Stimulated activated CD4-positive, alpha-beta T cell treated with anti-CD3 and anti-CD28 coated beads, Interleukin-4, amount 100 ng/mL, for 1 hour (primary cell): ENCODE results near the gene CERS4.
"Not testable (repeated sequence)": the region's sequence is repeated elsewhere in the genome, so short reads cannot be mapped to it uniquely, and the experiment has no call there.

Experiments
- DNase-seq: peaks from one replicate; pipeline ENCODE4 v3.0.0-alpha.2; 2020

Gene CERS4

DNA sequence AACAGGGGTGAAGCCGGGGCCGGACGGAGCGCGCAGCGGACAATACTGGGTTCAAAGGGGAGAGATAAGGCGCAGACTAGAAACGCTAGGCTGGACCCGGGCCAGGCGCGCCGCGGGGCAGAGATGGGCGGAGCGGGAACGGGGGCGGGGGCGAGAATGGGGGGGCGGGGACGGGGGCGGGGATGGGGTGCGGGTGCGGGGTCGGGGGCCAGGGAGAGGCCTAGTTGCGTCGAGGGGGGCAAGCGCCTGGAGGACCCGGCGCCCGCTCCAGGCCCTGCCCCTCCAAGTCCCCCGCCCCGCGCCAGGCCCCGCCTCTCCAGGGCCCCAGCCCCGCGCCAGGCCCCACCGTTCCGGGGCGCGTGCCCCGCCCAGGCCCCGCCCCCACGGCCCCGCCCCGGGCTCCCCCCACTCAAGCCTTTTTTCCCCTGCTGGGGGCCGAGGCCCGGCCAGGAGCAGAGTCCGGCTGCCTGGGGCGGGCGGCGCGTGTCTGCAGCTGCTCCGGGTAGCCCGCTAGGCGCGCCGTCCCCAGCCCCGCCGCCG is at the start of gene CERS4:
Gene CERS4 (plus strand): TSS at position 449 of the 540 bp plus-strand sequence. CDS start 41,707 bp downstream, outside the sequence.
- DNase-seq: peak; percentile 83

GRCh38 chr19:8161135-8161646 is 48.0 kb upstream of the CERS4 start:
- no peak for DNase-seq

- DNase-seq: no peak
Observed at GRCh38 chr19:8163759-8164158, 45.4 kb upstream of the CERS4 start.

- DNase-seq: no peak
Observed at GRCh38 chr19:8167985-8168384, 41.2 kb upstream of the CERS4 start.

DNA sequence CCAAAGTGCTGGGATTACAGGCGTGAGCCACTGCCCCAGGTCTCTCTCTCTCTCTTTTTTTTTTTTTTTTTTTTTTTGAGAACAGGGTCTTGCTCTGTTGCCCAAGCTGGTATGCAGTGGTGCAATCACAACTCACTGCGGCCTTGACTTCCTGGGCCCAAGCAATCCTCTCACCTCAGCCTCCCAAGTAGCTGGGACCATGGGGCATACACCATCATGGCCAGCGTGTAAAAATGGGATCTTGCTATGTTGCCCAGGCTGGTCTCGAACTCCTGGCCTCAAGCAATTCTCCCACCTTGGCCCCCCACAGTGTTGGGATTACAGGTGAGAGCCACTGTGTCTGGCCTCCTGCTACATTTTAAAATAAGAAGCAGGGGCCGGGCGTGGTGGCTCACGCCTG is 40.6 kb upstream of the CERS4 start:
- no peak for DNase-seq

- DNase-seq: no peak
Observed at GRCh38 chr19:8174706-8175105, 34.5 kb upstream of the CERS4 start.

DNA sequence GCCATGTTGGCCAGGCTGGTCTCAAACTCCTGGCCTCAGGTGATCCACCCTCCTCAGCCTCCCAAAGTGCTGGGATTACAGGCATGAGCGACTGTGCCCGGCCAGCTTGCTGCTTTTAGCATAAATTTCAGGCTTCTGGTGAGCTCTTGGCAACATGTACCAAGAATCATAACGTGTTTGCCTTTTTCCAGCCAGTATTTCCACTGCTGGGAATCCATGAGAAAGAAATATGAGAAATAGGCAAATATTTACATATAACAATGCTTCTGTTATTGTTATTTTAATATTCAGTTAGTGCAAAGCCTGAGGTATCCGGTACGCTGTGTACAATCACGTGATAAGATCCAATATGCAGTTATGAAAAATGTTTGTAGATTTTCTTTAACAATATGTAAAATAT is 29.2 kb upstream of the CERS4 start:
- no peak for DNase-seq

GRCh38 chr19:8184274-8184673 is 24.9 kb upstream of the CERS4 start:
- DNase-seq: no peak

DNA sequence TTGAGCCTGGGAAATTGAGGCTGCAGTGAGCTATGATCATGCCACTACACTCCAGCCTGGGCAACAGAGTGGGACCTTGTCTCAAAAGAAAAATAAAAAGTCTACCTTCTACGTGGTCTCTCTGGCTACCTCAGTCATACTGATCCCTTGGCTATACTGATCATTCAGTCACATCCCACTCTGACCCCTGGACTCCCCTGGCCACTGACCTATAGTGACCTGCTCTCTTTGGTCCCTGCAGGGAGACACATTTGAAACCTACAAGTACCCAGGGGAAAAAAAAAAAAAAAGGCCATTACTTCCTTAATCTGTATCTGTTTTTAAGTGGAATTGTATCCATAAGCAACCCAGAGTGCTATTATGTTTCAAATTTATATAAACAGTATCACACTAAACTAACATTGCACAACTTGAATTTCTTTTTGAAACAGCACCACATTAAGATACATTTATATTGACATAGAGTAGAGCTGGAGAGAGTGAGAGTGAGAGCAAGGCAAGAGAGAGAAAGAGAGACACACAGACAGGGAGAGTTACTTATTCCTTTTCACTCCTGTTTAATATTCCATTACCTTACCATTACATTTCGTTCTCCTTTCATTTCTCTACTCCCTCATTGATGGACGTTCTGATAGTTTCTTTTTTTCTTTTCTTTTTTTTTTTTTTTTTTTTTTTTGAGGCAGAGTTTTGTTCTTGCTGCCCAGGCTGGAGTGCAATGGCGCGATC is 23.7 kb upstream of the CERS4 start:
- DNase-seq: no peak

GRCh38 chr19:8192221-8192820 is 16.8 kb upstream of the CERS4 start:
- DNase-seq: no peak

DNA sequence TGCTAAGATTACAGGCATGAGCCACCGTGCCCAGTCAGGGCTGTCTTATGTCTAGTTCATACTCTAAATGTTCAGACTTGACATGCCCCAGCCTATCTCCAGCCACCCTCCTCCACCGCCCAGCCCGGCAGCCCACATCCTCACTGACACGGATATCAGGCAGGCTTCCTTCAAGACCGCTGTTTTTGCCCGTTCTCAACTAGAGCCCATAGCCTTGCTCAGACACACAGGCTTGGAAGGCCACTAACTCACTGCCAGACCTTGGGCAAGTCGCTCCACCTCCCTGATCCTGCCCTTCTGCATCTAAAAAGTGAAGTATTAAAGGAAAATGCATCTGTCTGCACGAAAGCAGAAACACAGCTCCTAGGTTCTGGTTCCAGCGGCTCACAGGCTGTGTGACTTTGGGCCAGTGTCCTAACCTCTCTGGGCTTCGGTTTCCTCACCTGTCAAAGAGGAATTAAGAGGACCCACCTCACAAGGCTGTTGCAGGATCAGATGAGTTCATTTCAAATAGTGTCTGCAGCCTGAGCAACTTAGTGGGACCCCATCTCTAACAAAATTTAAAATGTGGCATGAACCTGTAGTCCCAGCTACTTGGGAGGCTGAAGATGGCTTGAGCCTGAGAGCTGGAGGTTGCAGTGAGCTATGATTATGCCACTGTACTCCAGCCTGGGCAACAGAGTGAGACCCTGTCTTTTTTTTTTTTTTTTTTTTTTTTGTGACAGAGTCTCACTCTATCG is 14.5 kb upstream of the CERS4 start:
- peak; percentile 19 for DNase-seq

DNA sequence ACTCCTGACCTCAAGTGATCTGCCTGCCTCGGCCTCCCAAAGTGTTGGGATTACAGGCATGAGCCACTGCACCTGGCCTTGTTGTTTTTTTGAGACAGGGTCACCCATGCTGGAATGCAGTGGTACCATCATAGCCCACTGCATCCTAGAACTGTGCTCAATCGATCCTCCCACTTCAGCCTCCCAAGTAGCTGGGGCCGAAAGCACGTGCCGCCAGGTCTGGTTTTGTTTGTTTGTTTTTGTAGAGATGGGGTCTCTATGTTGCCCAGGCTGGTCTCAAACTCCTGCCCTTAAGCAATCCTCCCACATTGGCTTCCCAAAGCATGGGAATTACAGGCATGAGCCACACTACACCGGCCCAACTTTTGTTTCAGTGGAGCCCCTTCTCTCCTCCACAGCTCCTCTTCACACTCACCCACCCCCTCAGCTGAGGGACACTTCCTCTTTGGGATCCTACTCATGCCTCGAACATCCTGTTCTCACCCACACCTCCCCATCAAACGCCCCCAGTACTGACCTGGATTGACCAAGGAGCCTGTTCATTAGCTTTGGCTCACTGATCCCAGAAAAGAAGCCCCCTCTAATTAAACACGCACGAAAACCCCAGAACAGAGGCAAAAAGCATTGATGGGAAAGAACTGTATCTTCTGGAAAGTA is 12.8 kb upstream of the CERS4 start:
- no peak for DNase-seq

DNA sequence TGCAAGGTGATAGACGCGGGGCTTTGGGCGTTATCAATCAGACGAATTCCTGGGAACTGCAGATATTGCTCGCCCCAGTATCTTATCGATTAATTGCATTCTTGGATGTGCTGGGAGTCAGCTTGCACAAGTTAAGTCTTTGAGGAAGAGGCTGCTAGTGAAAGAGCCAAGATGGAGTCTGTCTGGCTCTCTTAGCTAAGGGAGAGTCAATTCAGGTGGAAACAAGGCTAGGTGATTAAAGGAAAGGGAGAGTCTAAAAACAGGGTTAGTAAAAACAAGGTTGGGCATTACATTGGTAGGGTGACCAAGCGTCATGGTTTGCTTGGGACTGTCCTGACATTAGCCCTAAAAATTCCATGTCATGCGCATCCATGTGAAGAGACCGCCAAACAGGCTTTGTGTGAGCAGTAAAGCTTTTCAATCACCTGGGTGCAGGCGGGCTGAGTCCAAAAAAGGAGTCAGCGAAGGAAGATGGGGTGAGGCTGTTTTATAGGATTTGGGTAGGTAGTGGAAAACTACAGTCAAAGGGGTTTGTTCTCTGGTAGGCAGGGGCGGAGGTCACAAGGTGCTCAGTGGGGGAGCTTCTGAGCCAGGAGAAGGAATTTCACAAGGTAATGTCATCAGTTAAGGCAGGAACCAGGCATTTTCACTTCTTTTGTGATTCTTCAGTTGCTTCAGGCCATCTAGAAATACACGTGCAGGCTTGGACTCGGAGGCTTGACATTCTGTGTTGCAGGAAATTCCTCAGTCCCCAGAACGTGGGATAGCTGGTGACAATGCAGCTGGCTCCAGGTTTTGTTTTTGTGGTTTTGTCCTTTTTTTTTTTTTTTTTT is 5.7 kb upstream of the CERS4 start:
- not testable (repeated sequence) for DNase-seq

- DNase-seq: no peak
Observed at GRCh38 chr19:8204961-8205360, 4.2 kb upstream of the CERS4 start.

GRCh38 chr19:8206147-8207087 is 2.8 kb upstream of the CERS4 start:
- DNase-seq: no peak

GRCh38 chr19:8207326-8207725 is 1.8 kb upstream of the CERS4 start:
- not testable (repeated sequence) for DNase-seq

DNA sequence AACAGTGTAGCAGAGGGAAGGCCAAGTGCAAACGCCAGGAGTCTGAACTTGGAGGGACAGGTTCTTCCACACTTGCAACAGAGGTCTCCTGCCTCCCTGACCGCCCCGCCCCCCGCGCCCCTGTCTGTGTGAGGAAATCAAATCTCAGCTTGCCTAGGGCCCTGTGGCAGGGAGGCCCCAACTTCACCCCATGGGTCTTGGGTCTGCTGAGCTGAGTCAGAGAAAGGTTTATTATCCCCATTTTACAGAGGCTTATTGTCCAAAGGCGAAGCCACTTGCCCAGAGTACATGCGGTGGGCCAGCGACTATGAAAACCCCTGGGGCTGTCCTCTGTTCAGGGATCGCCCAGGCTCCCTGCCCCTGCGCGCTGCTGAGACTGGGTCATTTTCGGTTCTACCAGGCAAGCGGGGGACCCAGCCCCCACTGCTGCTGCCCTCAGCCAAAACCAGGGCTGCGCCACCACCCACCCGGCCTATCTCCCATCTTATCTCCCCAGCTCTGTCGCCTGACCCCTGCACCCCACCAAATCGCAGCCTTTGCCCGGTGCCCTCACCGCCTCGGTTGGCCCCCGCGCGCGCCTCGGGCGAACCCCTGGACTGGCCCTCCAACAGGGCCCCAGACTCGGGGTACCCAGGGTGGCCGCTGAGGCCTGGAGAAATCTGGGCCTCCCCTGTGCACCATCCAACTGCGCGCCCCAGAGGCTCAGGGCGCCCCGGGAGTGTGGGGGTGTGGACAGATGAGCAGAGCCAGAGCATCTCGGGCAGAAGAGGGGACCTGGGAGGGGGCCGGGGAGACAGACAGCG is 850 bp upstream of the CERS4 start:
- no peak for DNase-seq

DNA sequence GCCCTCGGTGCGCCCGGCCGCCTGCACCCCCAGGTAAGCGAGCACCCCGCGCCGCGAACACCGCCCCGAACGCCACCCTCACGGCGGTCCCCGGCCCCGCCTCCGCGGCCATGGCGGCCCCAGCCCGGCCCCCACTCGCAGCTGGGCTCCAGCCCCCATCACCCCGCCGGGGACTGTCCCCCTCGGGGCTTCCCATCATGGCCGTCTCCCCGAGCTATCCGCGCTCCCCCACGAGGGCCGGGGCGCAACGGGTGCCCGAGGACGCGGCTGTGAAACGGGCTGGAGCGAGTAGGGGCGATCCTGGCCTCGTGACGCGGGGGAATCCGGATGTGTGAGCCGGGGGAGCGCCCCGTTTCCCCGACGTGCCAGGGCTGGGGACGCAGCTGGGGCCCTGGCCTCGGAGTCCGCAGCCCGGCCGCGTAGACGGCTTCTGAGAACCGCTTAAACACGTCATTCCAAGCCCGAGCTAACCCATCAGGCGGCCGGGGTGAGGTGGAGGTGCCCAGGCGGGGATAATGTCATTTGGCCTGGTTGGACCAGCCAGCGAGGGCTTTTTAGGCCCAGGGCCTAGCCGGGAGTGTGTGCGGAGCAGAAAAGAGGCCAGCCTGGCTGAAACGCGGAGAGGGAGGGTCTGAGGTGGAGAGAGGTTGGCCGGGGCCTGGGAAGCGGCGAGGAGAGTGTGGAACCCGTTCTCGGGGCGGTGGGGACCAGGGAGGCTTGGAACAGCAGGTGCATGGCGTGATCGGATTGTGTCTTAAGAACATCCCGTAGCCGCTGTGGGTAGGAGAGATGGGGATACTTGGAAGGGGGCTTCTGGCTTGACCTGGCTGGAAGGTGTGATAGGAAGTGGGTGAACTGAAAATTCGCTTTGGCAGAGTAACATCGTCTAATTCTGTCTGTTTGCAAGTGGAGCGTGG is 550 bp downstream of the CERS4 start:
- peak; percentile 78 for DNase-seq
